Stimulated activated CD8-positive, alpha-beta memory T cell treated with anti-CD3 and anti-CD28 coated beads, Interleukin-12 subunit alpha, Interleukin-12 subunit beta, amount 100 ng/mL, for 24 hours (primary cell): ENCODE results near the gene ARCN1.
A peak's percentile ranks its signal among the peaks of the same experiment; 100 is the strongest.
"Not testable (repeated sequence)": the region's sequence is repeated elsewhere in the genome, so short reads cannot be mapped to it uniquely, and the experiment has no call there.

ENCODE experiments used
- DNase-seq: peaks from one replicate; pipeline ENCODE4 v3.0.0-alpha.2; 2020; ENCODE audit errors: extremely low read depth

Gene ARCN1

GRCh38 chr11:118606157-118606843 is 34.1 kb downstream of the ARCN1 start:
- no peak for DNase-seq

GRCh38 chr11:118606844-118607228 is 34.6 kb downstream of the ARCN1 start:
- no peak for DNase-seq

GRCh38 chr11:118607401-118608359 is 35.5 kb downstream of the ARCN1 start, which contains the start of gene PHLDB1:
TSS of gene PHLDB1 (plus strand) at chr11:118607615. CDS start at chr11:118613837, 6,222 bp downstream.
- DNase-seq, result no peak

GRCh38 chr11:118608360-118609227 is 36.4 kb downstream of the ARCN1 start:
- DNase-seq, result peak; percentile 41

- DNase-seq, result no peak
Observed at GRCh38 chr11:118609380-118610224, 37.4 kb downstream of the ARCN1 start.

- no peak for DNase-seq
Observed at GRCh38 chr11:118610225-118610772, 38.1 kb downstream of the ARCN1 start.

GRCh38 chr11:118610773-118611432 is 38.7 kb downstream of the ARCN1 start:
- DNase-seq, result peak; percentile 50

GRCh38 chr11:118611433-118611795 is 39.2 kb downstream of the ARCN1 start:
- not testable (repeated sequence) for DNase-seq

- DNase-seq, result no peak
Observed at GRCh38 chr11:118612378-118612777, 40.2 kb downstream of the ARCN1 start.

GRCh38 chr11:118614511-118614910 is 42.3 kb downstream of the ARCN1 start:
- DNase-seq, result no peak

- no peak for DNase-seq
Observed at GRCh38 chr11:118615282-118615975, 43.2 kb downstream of the ARCN1 start.

- DNase-seq, result no peak
Observed at GRCh38 chr11:118615976-118616371, 43.8 kb downstream of the ARCN1 start.

GRCh38 chr11:118618115-118618990 is 46.1 kb downstream of the ARCN1 start:
- no peak for DNase-seq

GRCh38 chr11:118618991-118619375 is 46.8 kb downstream of the ARCN1 start:
- DNase-seq, result no peak

- DNase-seq, result no peak
Observed at GRCh38 chr11:118619444-118620197, 47.4 kb downstream of the ARCN1 start.

GRCh38 chr11:118620529-118621070 is 48.4 kb downstream of the ARCN1 start:
- no peak for DNase-seq

GRCh38 chr11:118621071-118621783 is 49.0 kb downstream of the ARCN1 start:
- no peak for DNase-seq
